AG09309 (cell line): ENCODE data around the gene PCBP4.

Experiments used
- DNase-seq: peaks from one replicate; pipeline ENCODE4 v3.0.0-alpha.2; 2010; ENCODE audit warnings: low read depth
- H3K4me3 ChIP-seq: 2 replicates; pipeline ENCODE4 v1.5.1; 2011; ENCODE audit warnings: mild to moderate bottlenecking, low read depth, low read length, moderate library complexity; ENCODE audit not compliant: control insufficient read depth
- CTCF ChIP-seq: IDR thresholded peaks from 2 replicates; pipeline ENCODE4 v1.5.1; 2011; ENCODE audit warnings: mild to moderate bottlenecking, low read depth, low read length, inconsistent platforms; ENCODE audit not compliant: insufficient read depth, control insufficient read depth; ENCODE audit errors: missing control alignments

The PCBP4 gene

GRCh38 chr3:52007291-52007690 lies 40.0 kb upstream of the PCBP4 start:
- DNase-seq = no peak
- no peak overlapping the region for H3K4me3 ChIP-seq

GRCh38 chr3:52006820-52007133 lies 39.5 kb upstream of the PCBP4 start:
- no peak overlapping the region for H3K4me3 ChIP-seq
- no peak for TF ChIP-seq CTCF
- no peak for DNase-seq

More at GRCh38 chr3:52007291-52007690, 40.0 kb upstream of the PCBP4 start:
- TF ChIP-seq CTCF = no peak

- no peak for DNase-seq
- TF ChIP-seq CTCF = no peak
- H3K4me3 ChIP-seq = no peak overlapping the region
Observed at GRCh38 chr3:52006017-52006819, 39.0 kb upstream of the PCBP4 start.

GRCh38 chr3:52005571-52005986 lies 38.3 kb upstream of the PCBP4 start:
- no peak overlapping the region for H3K4me3 ChIP-seq
- no peak for TF ChIP-seq CTCF
- no peak for DNase-seq

GRCh38 chr3:52004906-52005395 lies 37.7 kb upstream of the PCBP4 start:
- no peak for TF ChIP-seq CTCF
- DNase-seq = no peak
- H3K4me3 ChIP-seq = no peak overlapping the region

GRCh38 chr3:52004163-52004787 lies 37.0 kb upstream of the PCBP4 start:
- no peak for DNase-seq
- TF ChIP-seq CTCF = peak; percentile 42
- H3K4me3 ChIP-seq = no peak overlapping the region
